Mesendoderm (in vitro differentiated cells): ENCODE results near the gene PTPRG.

Experiments used
- DNase-seq: peaks from one replicate; pipeline ENCODE4 v3.0.0; 2013
- H2AK5ac ChIP-seq: 2 replicates; pipeline ENCODE4 v1.6.1; 2013; ENCODE audit warnings: low read length, inconsistent platforms
- H2BK120ac ChIP-seq: 2 replicates; pipeline ENCODE4 v1.6.1; 2013; ENCODE audit warnings: low read depth, mild to moderate bottlenecking, low read length, moderate library complexity, mixed read lengths
- H2BK15ac ChIP-seq: replicated peaks from 2 replicates; pipeline ENCODE4 v1.6.1; 2013; ENCODE audit warnings: low read depth, mild to moderate bottlenecking, moderate library complexity
- H2BK5ac ChIP-seq: 2 replicates; pipeline ENCODE4 v1.6.1; 2013; ENCODE audit warnings: low read length, inconsistent platforms
- H3K18ac ChIP-seq: 2 replicates; pipeline ENCODE4 v1.6.1; 2013; ENCODE audit warnings: mild to moderate bottlenecking, low read length, mixed read lengths
- H3K23ac ChIP-seq: one replicate; pipeline ENCODE4 v1.6.1; 2013; ENCODE audit warnings: low read length
- H3K27ac ChIP-seq: 2 replicates; pipeline ENCODE4 v1.5.1; 2013; ENCODE audit warnings: low read depth, mild to moderate bottlenecking, inconsistent platforms, low read length, moderate library complexity
- H3K27me3 ChIP-seq: 2 replicates; pipeline ENCODE4 v1.6.1; 2013; ENCODE audit warnings: low read length, control low read depth, mild to moderate bottlenecking, inconsistent platforms; ENCODE audit not compliant: insufficient read depth, poor library complexity
- H3K36me3 ChIP-seq: 2 replicates; pipeline ENCODE4 v1.6.1; 2013; ENCODE audit warnings: low read length, inconsistent platforms; ENCODE audit not compliant: control insufficient read depth, insufficient read depth
- H3K4ac ChIP-seq: one replicate; pipeline ENCODE4 v1.6.1; 2013; ENCODE audit warnings: low read depth, mild to moderate bottlenecking, low read length, moderate library complexity
- H3K4me1 ChIP-seq: 2 replicates; pipeline ENCODE4 v1.6.1; 2013; ENCODE audit warnings: low read depth, low read length, inconsistent platforms; ENCODE audit not compliant: control insufficient read depth
- H3K4me2 ChIP-seq: 2 replicates; pipeline ENCODE4 v1.6.1; 2013; ENCODE audit warnings: low read length
- H3K4me3 ChIP-seq: 2 replicates; pipeline ENCODE4 v1.5.1; 2013; ENCODE audit warnings: mild to moderate bottlenecking, low read length
- H3K56ac ChIP-seq: one replicate; pipeline ENCODE4 v1.6.1; 2013; ENCODE audit warnings: low read length
- H3K79me1 ChIP-seq: 2 replicates; pipeline ENCODE4 v1.6.1; 2013; ENCODE audit warnings: low read length, inconsistent platforms
- H3K79me2 ChIP-seq: 2 replicates; pipeline ENCODE4 v1.6.1; 2013; ENCODE audit warnings: mild to moderate bottlenecking, low read length; ENCODE audit not compliant: control insufficient read depth, insufficient read depth
- H3K9ac ChIP-seq: 2 replicates; pipeline ENCODE4 v1.6.1; 2013; ENCODE audit warnings: low read length, inconsistent platforms
- H4K5ac ChIP-seq: one replicate; pipeline ENCODE4 v1.6.1; 2013; ENCODE audit warnings: low read length
- H4K8ac ChIP-seq: one replicate; pipeline ENCODE4 v1.6.1; 2013; ENCODE audit warnings: low read depth, mild to moderate bottlenecking, control low read depth, low read length, moderate library complexity
- WGBS: extraction: QIAGEN DNeasy Blood & Tissue Kit; methylation state at CpG from one replicate; pipeline ENCODE4 v1.1.7; 2013; ENCODE audit warnings: low lambda C conversion rate, missing lambda C conversion rate; ENCODE audit not compliant: insufficient coverage; ENCODE audit errors: extremely low coverage; 5-methylcytosine and 5-hydroxymethylcytosine counted together

The PTPRG gene

GRCh38 chr3:62068337-62068736, 507.0 kb downstream of the PTPRG start:
- Histone ChIP-seq H3K18ac (no peak overlapping the region), H3K4ac (no peak overlapping the region), H2BK120ac (no peak overlapping the region), H2BK5ac (no peak overlapping the region), H4K8ac (no peak overlapping the region), H3K27me3 (no peaks in the 10 kb centered on the region), H2BK15ac (no peak overlapping the region), H3K36me3 (no peaks in the 10 kb centered on the region), H3K27ac (no peak overlapping the region), H3K4me3 (no peak overlapping the region), H3K9ac (no peak overlapping the region), H3K56ac (no peak overlapping the region), H3K79me1 (peaks cover 6% of the 10 kb centered on the region), H3K4me1 (no peaks in the 10 kb centered on the region), H3K4me2 (no peak overlapping the region), H4K5ac (no peak overlapping the region), H2AK5ac (no peak overlapping the region), H3K23ac (no peak overlapping the region), H3K79me2 (peaks cover 2% of the 10 kb centered on the region)
- no CpG with 5 or more reads among the region's 2 CpGs for WGBS
- no peak for DNase-seq

- no peak overlapping the region for H2AK5ac ChIP-seq
- no peak overlapping the region for H3K23ac ChIP-seq
- H3K18ac ChIP-seq: no peak overlapping the region
- H2BK5ac ChIP-seq: no peak overlapping the region
- H3K4me1 ChIP-seq: no peaks in the 10 kb centered on the region
- H3K4me3 ChIP-seq: no peak overlapping the region
- no peak overlapping the region for H3K4ac ChIP-seq
- H2BK15ac ChIP-seq: no peak overlapping the region
- no CpG with 5 or more reads among the region's 7 CpGs for WGBS
- H3K36me3 ChIP-seq: no peaks in the 10 kb centered on the region
- no peak overlapping the region for H3K27ac ChIP-seq
- no peak overlapping the region for H4K8ac ChIP-seq
- H3K79me1 ChIP-seq: peaks cover 5% of the 10 kb centered on the region
- H3K79me2 ChIP-seq: peaks cover under 1% of the 10 kb centered on the region
- no peaks in the 10 kb centered on the region for H3K27me3 ChIP-seq
- H3K4me2 ChIP-seq: no peak overlapping the region
- DNase-seq: no peak
- no peak overlapping the region for H2BK120ac ChIP-seq
- H3K56ac ChIP-seq: no peak overlapping the region
- H3K9ac ChIP-seq: no peak overlapping the region
- H4K5ac ChIP-seq: no peak overlapping the region
These were observed 509.5 kb downstream of the PTPRG start for GRCh38 chr3:62070891-62071290.

- Histone ChIP-seq H2BK5ac (no peak overlapping the region), H2AK5ac (no peak overlapping the region), H3K79me1 (no peaks in the 10 kb centered on the region), H4K5ac (no peak overlapping the region), H3K36me3 (no peaks in the 10 kb centered on the region), H3K4me2 (no peak overlapping the region), H3K4ac (no peak overlapping the region), H3K27me3 (no peaks in the 10 kb centered on the region), H3K27ac (no peak overlapping the region), H3K4me3 (no peak overlapping the region), H3K18ac (no peak overlapping the region), H3K79me2 (no peaks in the 10 kb centered on the region), H3K9ac (no peak overlapping the region), H2BK120ac (no peak overlapping the region), H3K4me1 (no peaks in the 10 kb centered on the region), H3K56ac (no peak overlapping the region), H2BK15ac (no peak overlapping the region), H3K23ac (no peak overlapping the region), H4K8ac (no peak overlapping the region)
- no peak for DNase-seq
- WGBS: no CpG with 5 or more reads among the region's 1 CpG
These were observed 511.7 kb downstream of the PTPRG start for GRCh38 chr3:62073038-62073437.

GRCh38 chr3:62084558-62084957, 523.2 kb downstream of the PTPRG start:
- no peak overlapping the region for H3K23ac ChIP-seq
- H3K18ac ChIP-seq: no peak overlapping the region
- no peaks in the 10 kb centered on the region for H3K79me2 ChIP-seq
- H2BK120ac ChIP-seq: no peak overlapping the region
- no peaks in the 10 kb centered on the region for H3K36me3 ChIP-seq
- peaks cover 2% of the 10 kb centered on the region for H3K4me1 ChIP-seq
- peaks cover 4% of the 10 kb centered on the region for H3K79me1 ChIP-seq
- no CpG with 5 or more reads among the region's 2 CpGs for WGBS
- no peak overlapping the region for H3K9ac ChIP-seq
- no peaks in the 10 kb centered on the region for H3K27me3 ChIP-seq
- no peak overlapping the region for H4K5ac ChIP-seq
- H3K4me3 ChIP-seq: no peak overlapping the region
- H2BK15ac ChIP-seq: no peak overlapping the region
- peak; percentile 52 for DNase-seq
- no peak overlapping the region for H2AK5ac ChIP-seq
- H3K4me2 ChIP-seq: no peak overlapping the region
- no peak overlapping the region for H2BK5ac ChIP-seq
- H3K56ac ChIP-seq: no peak overlapping the region
- H4K8ac ChIP-seq: no peak overlapping the region
- H3K4ac ChIP-seq: no peak overlapping the region
- no peak overlapping the region for H3K27ac ChIP-seq

GRCh38 chr3:62088472-62089104, 527.2 kb downstream of the PTPRG start:
- no peak overlapping the region for H4K5ac ChIP-seq
- no peak overlapping the region for H3K4ac ChIP-seq
- H2AK5ac ChIP-seq: no peak overlapping the region
- H3K23ac ChIP-seq: no peak overlapping the region
- H3K27ac ChIP-seq: no peak overlapping the region
- no peak overlapping the region for H3K56ac ChIP-seq
- H3K18ac ChIP-seq: no peak overlapping the region
- no peaks in the 10 kb centered on the region for H3K36me3 ChIP-seq
- peaks cover 2% of the 10 kb centered on the region for H3K4me1 ChIP-seq
- H2BK15ac ChIP-seq: no peak overlapping the region
- no peak overlapping the region for H3K4me3 ChIP-seq
- H3K4me2 ChIP-seq: no peak overlapping the region
- no peak overlapping the region for H2BK5ac ChIP-seq
- H2BK120ac ChIP-seq: no peak overlapping the region
- DNase-seq: no peak
- H3K27me3 ChIP-seq: no peaks in the 10 kb centered on the region
- H3K9ac ChIP-seq: no peak overlapping the region
- H3K79me2 ChIP-seq: no peaks in the 10 kb centered on the region
- no CpG with 5 or more reads among the region's 4 CpGs for WGBS
- H3K79me1 ChIP-seq: peaks cover 8% of the 10 kb centered on the region
- H4K8ac ChIP-seq: no peak overlapping the region

GRCh38 chr3:62090066-62090465, 528.7 kb downstream of the PTPRG start:
- Histone ChIP-seq H2BK5ac (no peak overlapping the region), H3K56ac (no peak overlapping the region)

More at GRCh38 chr3:62090066-62090465, 528.7 kb downstream of the PTPRG start:
- no CpG with 5 or more reads among the region's 2 CpGs for WGBS
- Histone ChIP-seq H2BK120ac (no peak overlapping the region), H3K4ac (no peak overlapping the region), H2BK15ac (no peak overlapping the region), H3K27ac (no peak overlapping the region), H3K4me3 (no peak overlapping the region), H4K5ac (no peak overlapping the region), H3K4me1 (no peaks in the 10 kb centered on the region), H3K9ac (no peak overlapping the region), H3K79me1 (peaks cover 9% of the 10 kb centered on the region), H3K23ac (no peak overlapping the region), H3K79me2 (no peaks in the 10 kb centered on the region), H3K18ac (no peak overlapping the region), H4K8ac (no peak overlapping the region), H3K36me3 (no peaks in the 10 kb centered on the region), H2AK5ac (no peak overlapping the region), H3K4me2 (no peak overlapping the region), H3K27me3 (no peaks in the 10 kb centered on the region)
- no peak for DNase-seq
